SKM-1 treated with dmso at 0.1 percent for 144 hours (cell line): ENCODE results near the gene CACNA1B.
"Not testable (repeated sequence)": the region's sequence is repeated elsewhere in the genome, so short reads cannot be mapped to it uniquely, and the experiment has no call there.

ENCODE experiments used
- DNase-seq: peaks from one replicate; lab custom pipeline; 2025; ENCODE audit not compliant: unreplicated experiment; lab: John Stamatoyannopoulos, UW

Gene CACNA1B

DNA sequence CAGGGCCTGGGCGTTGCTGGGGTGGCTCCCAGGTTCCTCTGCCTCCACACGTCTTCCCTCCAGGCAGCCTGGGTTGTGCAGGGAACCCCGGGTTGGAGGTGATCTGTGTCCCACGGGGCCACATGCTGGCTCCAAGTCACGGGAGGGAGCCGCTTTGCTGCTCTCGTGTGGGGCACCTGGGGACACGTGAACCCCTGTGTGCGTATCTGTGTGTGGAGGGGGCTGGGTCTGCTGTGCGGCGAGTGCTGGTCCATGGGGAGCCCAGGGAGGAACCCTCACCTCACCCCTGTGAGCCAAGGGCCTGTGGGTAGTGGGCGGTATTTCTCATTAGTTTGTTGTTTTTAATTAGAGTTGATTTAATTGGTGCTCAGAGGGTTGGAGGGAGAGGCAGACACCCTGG, 7.5 kb downstream of the CACNA1B start:
- not testable (repeated sequence) for DNase-seq

DNA sequence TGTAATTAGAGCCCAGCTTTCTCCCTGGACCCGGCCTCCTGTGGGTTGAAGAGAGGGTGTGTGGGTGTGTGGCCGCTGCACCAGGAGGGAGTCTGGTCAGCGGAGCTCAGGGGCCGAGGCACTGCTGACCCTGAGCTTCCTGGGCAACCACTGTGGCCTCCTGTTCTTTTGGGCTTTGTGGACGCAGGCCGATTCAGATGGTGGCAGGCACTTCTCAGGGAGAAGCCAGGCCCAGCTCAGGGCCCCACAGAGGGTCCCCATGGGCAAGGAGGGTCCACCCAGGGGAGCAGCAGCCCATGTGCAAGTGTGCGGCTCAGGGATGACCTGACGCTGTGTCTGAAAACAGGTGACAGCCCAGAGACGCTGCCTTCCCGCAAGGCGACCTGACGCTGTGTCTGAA, 11.0 kb downstream of the CACNA1B start:
- DNase-seq, result not testable (repeated sequence)

- not testable (repeated sequence) for DNase-seq
Measured at GRCh38 chr9:137889966-137890365, 12.4 kb downstream of the CACNA1B start.

DNA sequence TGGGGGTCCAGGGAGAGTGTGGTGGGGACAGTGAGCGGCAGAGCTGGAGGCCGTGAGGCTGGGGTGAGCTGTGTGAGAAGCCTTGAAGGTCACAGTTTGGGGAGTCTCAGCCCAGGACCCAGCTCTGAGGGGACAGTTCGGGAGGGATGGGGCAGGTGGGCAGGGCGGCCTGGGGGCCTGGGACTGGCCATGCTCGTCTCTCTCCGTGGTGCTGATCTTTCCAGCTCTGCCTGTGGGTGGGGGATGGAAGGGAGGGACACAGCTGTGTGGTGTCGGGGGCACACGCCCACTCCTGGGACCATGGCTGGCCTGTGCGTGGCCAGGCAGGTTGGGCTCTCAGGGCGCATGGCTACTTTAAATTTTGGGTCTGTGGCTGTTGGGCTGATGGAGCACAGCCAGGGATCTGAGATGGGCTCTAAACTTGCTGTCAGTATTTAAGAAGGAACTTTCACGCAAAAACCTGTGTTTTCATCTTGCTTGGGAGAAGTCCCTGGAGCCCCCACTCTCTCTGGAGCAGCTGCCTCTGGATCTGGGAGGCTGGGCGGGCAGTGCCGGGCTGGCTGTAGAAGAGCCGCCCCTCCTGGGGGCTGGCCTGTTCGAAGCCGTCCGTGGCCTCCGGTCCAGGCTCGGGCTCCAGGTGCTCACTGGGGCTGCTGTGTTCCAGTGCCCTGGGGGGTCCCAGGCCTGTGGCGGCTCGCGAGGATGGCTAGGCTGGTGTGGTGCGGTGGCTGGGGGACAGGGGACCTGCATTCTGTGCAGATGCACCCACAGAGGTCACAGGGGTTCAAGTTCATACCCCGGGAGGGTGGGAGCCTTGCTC, 13.4 kb downstream of the CACNA1B start:
- not testable (repeated sequence) for DNase-seq

DNA sequence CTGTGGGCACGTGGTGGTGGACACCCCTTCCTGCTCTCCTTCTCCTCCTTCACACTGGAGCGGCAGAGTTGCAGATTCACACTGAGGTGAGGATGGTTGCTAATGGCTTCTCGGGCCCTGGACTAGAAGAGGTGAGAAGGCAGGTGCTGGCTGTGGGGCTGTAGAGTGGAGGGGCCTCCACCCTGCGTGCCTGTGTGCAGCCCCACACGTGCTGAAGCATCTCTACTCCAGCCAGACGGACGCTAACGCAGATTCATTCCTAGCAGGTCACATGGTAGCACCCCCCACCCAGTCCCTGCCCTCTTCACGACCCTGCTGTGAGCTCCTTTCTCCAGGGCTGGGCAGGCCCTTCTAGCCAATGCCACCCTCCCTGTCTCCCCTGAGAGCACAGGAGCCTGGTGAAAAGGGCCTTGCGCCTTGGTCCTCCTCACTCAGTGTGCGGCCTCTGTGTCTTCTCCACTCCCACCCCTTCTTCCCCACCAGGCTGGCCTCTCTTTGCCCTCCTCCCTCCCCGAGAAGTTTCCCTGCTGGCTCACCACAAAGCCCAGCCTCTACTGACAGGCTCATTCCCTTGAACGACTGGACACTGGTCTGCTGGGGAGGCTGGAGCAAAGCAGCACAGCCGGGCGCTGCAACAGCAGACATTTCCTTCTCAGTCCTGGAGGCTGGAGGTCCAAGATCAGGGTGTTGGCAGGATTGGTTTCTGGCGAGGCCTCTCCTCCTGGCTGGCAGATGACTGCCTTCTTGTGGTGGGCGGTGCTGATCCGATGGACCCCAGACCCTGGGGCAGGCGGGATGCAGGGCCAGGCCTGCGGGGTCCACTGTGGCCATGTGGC, 14.2 kb downstream of the CACNA1B start:
- DNase-seq, result no peak

DNA sequence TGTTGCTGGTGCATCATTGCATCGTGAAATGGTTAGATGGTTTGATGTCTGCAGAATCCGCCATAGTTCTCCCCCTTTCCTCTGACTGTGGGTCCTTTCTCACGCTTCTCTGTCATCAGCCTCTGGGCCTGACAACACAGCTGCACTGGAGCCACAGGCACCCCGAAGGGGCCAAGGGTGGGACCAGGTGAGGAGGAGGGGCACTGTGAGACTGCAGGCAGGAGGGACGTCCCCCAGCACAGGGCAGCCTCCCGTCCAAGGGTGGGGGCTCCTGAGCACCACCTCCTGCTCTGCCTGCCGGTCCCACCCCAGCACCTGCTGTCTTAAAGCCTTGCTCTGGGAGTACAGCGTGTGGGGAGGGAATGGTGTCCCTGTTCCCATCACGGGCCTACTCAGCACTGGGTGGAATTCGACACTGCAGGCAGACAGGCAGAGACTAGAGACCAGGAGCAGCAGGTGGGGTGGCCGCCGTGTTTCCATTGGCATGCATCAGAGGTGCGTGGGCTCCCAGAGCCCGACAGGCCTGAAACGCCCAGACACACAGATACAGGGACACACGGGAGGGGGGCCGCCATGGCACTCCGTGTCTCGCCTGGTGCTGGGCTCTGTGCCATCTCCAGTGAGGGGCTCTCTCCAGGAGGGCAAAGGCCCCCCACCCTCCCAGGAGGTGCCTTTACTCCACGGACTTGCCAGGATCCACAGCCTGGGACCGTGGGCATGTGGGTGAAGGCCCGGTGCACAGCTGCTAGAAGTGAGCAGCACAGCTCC, 15.0 kb downstream of the CACNA1B start:
- DNase-seq, result no peak

- DNase-seq, result no peak
Measured at GRCh38 chr9:137893670-137894069, 16.1 kb downstream of the CACNA1B start.

- no peak for DNase-seq
Measured at GRCh38 chr9:137899551-137900360, 22.2 kb downstream of the CACNA1B start.

DNA sequence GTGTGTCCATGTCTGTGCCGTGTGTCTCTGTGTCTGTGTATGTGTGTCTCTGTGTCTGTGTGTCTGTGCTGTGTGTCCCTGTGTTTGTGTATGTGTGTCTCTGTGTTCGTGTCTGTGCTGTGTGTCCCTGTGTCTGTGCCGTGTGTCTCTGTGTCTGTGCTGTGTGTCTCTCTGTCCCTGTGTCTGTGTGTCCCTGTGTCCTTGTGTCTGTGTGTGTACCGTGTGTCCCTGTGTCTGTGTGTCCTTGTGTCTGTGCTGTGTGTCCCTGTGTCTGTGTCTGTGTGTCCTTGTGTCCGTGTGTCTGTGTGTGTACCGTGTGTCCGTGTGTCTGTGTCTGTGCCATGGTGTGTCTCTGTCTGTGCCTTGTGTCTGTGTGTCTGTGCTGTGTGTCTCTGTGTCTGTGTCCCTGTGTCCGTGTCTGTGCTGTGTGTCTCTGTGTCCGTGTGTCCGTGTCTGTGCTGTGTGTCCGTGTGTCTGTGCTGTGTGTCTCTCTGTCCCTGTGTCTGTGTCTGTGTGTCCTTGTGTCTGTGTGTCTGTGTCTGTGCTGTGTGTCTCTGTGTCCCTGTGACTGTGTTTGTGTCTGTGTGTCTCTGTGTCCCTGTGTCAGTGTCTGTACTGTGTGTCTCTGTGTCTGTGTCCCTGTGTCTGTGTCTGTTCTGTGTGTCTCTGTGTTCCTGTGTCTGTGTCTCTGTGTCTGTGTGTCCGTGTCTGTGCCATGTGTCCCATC, 23.2 kb downstream of the CACNA1B start:
- DNase-seq, result no peak

DNA sequence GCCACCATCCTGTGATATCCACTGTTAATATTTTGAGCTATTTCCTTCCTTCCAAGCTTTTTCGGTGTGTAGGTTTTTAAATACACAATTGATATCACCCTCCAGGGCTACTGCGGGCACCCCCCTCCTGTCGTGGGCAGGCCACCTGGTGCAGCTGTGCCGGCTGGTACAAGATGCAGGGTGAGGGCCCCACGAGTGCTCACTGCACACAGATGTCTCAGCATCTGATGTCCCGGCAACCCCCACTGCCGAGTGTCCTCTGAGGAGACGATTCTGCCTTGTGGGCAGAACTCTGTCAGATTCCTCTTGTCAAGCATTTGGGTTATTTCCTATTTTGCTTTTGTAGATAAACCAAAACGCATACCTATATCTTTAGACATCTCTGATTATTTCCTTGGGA, 25.1 kb downstream of the CACNA1B start:
- no peak for DNase-seq

DNA sequence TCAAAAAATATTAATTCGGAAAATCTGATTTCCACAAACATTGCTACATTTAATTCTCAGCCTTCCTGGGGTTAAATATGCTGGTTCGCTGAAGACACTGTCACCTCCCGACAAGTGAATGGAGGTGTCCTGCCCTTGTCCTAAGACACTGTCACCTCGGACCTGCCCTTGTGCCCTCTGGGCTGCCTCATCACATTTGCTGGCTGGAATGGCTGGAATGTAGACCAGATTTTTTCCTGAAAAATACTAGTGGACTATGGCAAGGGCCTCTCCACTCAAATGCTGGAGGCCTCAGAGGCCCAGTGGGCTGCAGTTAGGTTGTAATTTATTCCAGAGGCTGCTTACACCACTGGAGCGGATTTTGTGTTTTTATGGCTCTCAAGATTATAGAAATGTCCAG, 28.2 kb downstream of the CACNA1B start:
- no peak for DNase-seq

GRCh38 chr9:137907776-137908175, 30.2 kb downstream of the CACNA1B start:
- no peak for DNase-seq

GRCh38 chr9:137912671-137913070, 35.1 kb downstream of the CACNA1B start:
- DNase-seq, result no peak

GRCh38 chr9:137913132-137913531, 35.5 kb downstream of the CACNA1B start:
- DNase-seq, result no peak

DNA sequence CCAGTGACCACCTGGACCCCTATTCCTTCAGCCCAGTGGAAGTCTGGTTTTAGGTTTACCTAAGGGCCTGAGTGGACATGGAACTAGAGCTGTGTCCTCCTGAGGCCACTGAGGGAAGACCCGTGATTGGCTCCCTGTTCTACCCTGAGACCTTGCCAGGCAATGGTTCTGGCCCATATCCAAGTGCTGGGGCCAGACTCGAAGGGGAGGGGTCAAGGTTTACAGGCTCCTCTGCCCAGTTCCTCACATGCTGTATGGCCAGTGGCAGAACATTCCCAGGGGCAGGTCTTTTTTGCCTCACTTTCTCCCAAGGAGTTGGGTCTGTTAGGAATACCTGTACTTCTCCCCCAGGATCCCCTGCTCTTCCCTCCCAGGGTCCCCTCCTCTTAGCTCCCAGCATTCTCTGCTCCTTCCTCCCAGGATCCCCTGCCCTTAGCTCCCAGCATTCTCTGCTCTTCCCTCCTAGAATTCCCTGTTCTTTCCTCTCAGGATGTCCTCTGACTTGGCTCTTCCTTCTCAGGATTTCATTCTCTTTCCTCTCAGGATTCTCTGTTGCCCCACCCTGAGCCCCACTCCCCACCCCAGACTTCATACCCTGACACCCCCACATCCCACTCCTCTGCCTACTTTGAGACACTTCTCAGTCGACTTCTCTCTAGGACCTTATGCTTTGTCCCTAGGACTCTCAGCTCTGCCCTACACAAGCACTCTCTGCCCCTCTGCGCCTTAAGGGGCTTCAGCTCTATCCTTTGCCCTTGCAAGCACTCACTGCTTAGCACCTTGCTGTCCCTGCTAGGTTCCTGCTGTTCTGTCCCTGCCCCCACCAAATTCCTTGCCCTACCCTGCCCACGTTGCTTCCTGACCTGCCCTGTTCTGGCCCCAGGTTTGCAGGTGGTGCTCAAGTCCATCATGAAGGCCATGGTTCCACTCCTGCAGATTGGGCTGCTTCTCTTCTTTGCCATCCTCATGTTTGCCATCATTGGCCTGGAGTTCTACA, 36.5 kb downstream of the CACNA1B start:
- no peak for DNase-seq

- DNase-seq, result no peak
Measured at GRCh38 chr9:137916540-137916939, 39.0 kb downstream of the CACNA1B start.

DNA sequence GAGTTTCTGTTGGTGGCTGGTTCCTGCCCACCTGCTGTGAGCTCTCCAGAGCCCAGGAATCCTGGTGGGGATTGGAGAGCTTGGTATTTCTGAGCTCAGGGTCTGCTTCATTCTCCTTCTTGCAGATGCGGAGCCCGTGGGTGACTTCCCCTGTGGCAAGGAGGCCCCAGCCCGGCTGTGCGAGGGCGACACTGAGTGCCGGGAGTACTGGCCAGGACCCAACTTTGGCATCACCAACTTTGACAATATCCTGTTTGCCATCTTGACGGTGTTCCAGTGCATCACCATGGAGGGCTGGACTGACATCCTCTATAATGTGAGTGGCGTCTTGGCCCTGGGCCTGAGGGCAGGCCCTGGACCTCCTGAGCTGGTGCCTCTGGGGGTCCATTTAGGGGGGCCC, 39.5 kb downstream of the CACNA1B start:
- no peak for DNase-seq

DNA sequence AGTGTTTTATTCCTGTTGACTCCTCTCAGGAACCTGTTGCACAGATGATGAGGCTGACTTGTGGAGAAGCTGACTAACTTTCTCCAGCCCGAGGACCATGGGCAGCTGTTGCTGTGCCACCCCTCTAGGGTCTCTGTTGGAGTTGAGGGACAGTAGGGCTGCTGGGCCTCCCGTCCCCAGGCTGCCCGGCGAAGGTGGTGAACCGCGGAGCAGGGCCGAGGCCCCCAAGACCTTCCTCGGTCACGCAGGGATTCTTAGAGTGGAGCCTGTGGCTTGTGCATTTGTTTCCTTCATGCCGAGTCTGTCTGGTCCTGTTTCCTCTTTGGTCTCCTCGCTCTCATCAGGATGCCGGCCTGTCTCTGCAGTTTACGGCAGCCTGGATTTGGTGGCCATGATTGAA, 40.2 kb downstream of the CACNA1B start:
- DNase-seq, result no peak
